GM12878 (cell line): ENCODE data around the gene NIPSNAP3A.

Experiments used
- CTCF ChIP-seq, 3 experiments: IDR thresholded peaks in 2 of 3; conservative IDR thresholded peaks in 1 of 3; 2 replicates each; pipeline ENCODE4 v1.5.1; 2011; ENCODE audit warnings: low read depth in 3 of 3, low read length in 3 of 3, mild to moderate bottlenecking in 3 of 3, control low read depth in 2 of 3, moderate library complexity in 2 of 3, inconsistent platforms in 1 of 3, mixed read lengths in 1 of 3; ENCODE audit not compliant: control insufficient read depth in 2 of 3, insufficient read depth in 1 of 3; ENCODE audit errors: extremely low read depth in 1 of 3
- GATAD2B ChIP-seq: fragments of 450-650 bp; conservative IDR thresholded peaks from 2 replicates; pipeline ENCODE4 v1.6.1; 2017; ENCODE audit warnings: low read depth, mild to moderate bottlenecking, moderate library complexity
- POLR2AphosphoS5 ChIP-seq: IDR thresholded peaks from 2 replicates; pipeline ENCODE4 v1.6.1; 2011; ENCODE audit warnings: mild to moderate bottlenecking, low read length, inconsistent platforms
- RAD21 ChIP-seq: IDR thresholded peaks from 2 replicates; pipeline ENCODE4 v1.6.1; 2011; ENCODE audit warnings: mild to moderate bottlenecking, low read depth, low read length, moderate library complexity; ENCODE audit not compliant: insufficient read depth
- ZBTB4 ChIP-seq: fragments of 450-650 bp; formaldehyde crosslinking; IDR thresholded peaks from 2 replicates; pipeline ENCODE4 v1.4.0; 2022; ENCODE audit warnings: mild to moderate bottlenecking, moderate library complexity
- ZNF274 ChIP-seq: IDR thresholded peaks from one replicate; pipeline ENCODE4 v1.8.0; 2011; ENCODE audit not compliant: insufficient read length, insufficient read depth

DNA sequence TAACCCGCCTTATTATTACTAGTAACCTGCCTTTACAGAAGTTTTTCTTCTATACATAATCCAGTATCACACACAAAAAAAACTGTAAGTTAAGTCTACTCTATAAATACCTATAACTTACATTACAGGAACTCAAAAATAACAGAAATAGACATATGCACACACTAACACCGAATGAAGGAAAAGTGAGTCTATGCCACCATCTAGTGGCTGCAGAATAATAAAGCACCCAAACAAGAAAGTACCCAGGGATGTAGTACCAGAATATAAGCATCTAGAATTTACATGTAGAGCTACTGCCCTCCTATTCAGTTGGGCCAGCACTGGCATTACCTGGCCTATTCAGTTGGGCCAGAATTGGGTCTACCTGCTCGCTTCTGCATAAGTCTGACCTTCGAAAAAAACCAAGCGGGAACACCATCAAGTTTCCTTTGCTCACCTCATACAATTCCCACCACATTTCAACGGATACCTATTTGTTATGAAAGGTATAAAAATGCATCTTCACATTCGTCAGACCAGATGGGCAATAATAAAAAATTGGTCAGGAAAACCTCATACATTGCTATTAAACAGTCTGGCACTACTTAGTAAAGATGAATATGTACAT, 4.0 kb upstream of the NIPSNAP3A start:
- TF ChIP-seq ZNF274 (no peak), RAD21 (peak; percentile 92), CTCF (IDR thresholded peaks at IDR 0.05 in 2 of 3, conservative IDR thresholded peaks at IDR 0.05 in 1 of 3; ENCODE audit: control insufficient read depth in 2 of 3, extremely low read depth in 1 of 3, insufficient read depth in 1 of 3, low read depth in 3 of 3, low read length in 3 of 3) (peak; percentile 51 to 85 (median 62); a peak in 5 of 6 replicates), POLR2AphosphoS5 (no peak), GATAD2B (no peak), ZBTB4 (CRISPR knock-in tag) (no peak)
